WTC11 (cell line): ENCODE results near the gene XKRX. TPM values are rescaled to one million over a fixed set of nuclear protein-coding genes. Genes with fewer than 3 reads are reported as not detected.

ENCODE experiments used
- ATAC-seq: fragments of 200-7000 bp; cut with Tn5 transposase; 2 replicates; pipeline ENCODE4 v1.10.0; 2021; ENCODE audit warnings: mild to moderate bottlenecking, moderate library complexity
- CTCF ChIA-PET: fragments of 300-600 bp; sonication (Branson Sonifier 250); formaldehyde crosslinking; loops from one replicate; lab custom pipeline; 2021; ENCODE audit warnings: antibody characterized with exemption; lab: Charles Lee
- POLR2A ChIA-PET: fragments of 350-600 bp; sonication (Branson Sonifier 250); formaldehyde crosslinking; loops from one replicate; lab custom pipeline; 2021; ENCODE audit warnings: antibody characterized with exemption; lab: Charles Lee
- DNase-seq: peaks from one replicate; pipeline ENCODE4 v3.0.0; 2021; ENCODE audit warnings: low spot score
- H3K27ac Mint-ChIP-seq: 2 replicates; pipeline ENCODE4 v1.8.0; 2021; ENCODE audit warnings: mixed read lengths
- H3K27me3 Mint-ChIP-seq: 2 replicates; pipeline ENCODE4 v1.8.0; 2021; ENCODE audit warnings: low read depth, mild to moderate bottlenecking, moderate library complexity, mixed read lengths
- H3K36me3 Mint-ChIP-seq: 2 replicates; pipeline ENCODE4 v1.8.0; 2021; ENCODE audit warnings: mixed read lengths
- H3K4me1 Mint-ChIP-seq: 2 replicates; pipeline ENCODE4 v1.8.0; 2022; ENCODE audit warnings: mixed read lengths
- H3K4me3 Mint-ChIP-seq: 2 replicates; pipeline ENCODE4 v1.8.0; 2021; ENCODE audit warnings: mild to moderate bottlenecking, moderate library complexity, mixed read lengths
- H3K9me3 Mint-ChIP-seq: 2 replicates; pipeline ENCODE4 v1.8.0; 2021; ENCODE audit warnings: mixed read lengths
- CBFB ChIP-seq: sonication (generic); formaldehyde crosslinking; IDR thresholded peaks from 2 replicates; pipeline ENCODE4 v1.8.1; 2022; ENCODE audit warnings: mild to moderate bottlenecking, low read depth, missing genetic modification reagents
- GABPB1 ChIP-seq: sonication (generic); formaldehyde crosslinking; IDR thresholded peaks from 2 replicates; pipeline ENCODE4 v1.8.1; 2023; ENCODE audit warnings: mild to moderate bottlenecking, missing genetic modification reagents
- GTF2I ChIP-seq: fragments of 250-450 bp; sonication (Bioruptor Pico); conservative IDR thresholded peaks from 2 replicates; pipeline ENCODE4 v1.4.0; 2021; ENCODE audit warnings: mild to moderate bottlenecking
- IRF1 ChIP-seq: sonication (generic); formaldehyde crosslinking; IDR thresholded peaks from 2 replicates; pipeline ENCODE4 v1.8.0; 2023; ENCODE audit warnings: missing genetic modification reagents
- JAZF1 ChIP-seq: fragments of 250-450 bp; sonication (Bioruptor Pico); IDR thresholded peaks from 2 replicates; pipeline ENCODE4 v1.9.0; 2021; ENCODE audit warnings: moderate library complexity, mild to moderate bottlenecking, inconsistent platforms
- MLX ChIP-seq: sonication (generic); formaldehyde crosslinking; IDR thresholded peaks from 2 replicates; pipeline ENCODE4 v1.8.1; 2023; ENCODE audit warnings: mild to moderate bottlenecking, missing genetic modification reagents, moderate library complexity
- PRDM15 ChIP-seq: sonication (generic); formaldehyde crosslinking; IDR thresholded peaks from 2 replicates; pipeline ENCODE4 v1.8.0; 2022; ENCODE audit warnings: missing genetic modification reagents
- PRRX2 ChIP-seq: fragments of 250-450 bp; sonication (Bioruptor Pico); IDR thresholded peaks from 2 replicates; pipeline ENCODE4 v1.8.0; 2021; ENCODE audit warnings: mild to moderate bottlenecking
- TP53 ChIP-seq: sonication (generic); formaldehyde crosslinking; IDR thresholded peaks from 2 replicates; pipeline ENCODE4 v1.8.1; 2023; ENCODE audit warnings: mild to moderate bottlenecking, missing genetic modification reagents
- ZNF263 ChIP-seq: sonication (generic); formaldehyde crosslinking; IDR thresholded peaks from 2 replicates; pipeline ENCODE4 v1.8.1; 2022; ENCODE audit warnings: low read depth, mild to moderate bottlenecking, moderate library complexity, missing genetic modification reagents
- total RNA-seq: library from RNA; stranded (reverse); gene quantifications from 3 replicates; pipeline ENCODE4 v1.2.3, GENCODE V29; 2021
- TF ChIP-seq, protein P1 (sequence below): fragments of 250-450 bp; sonication (Bioruptor Pico); conservative IDR thresholded peaks from 2 replicates; pipeline ENCODE4 v1.9.0; 2021; ENCODE audit warnings: mild to moderate bottlenecking
- TF ChIP-seq, protein P2 (sequence below): sonication (generic); formaldehyde crosslinking; IDR thresholded peaks from 2 replicates; pipeline ENCODE4 v1.8.0; 2022; ENCODE audit warnings: mild to moderate bottlenecking, missing genetic modification reagents
- TF ChIP-seq, protein P3 (sequence below): sonication (generic); formaldehyde crosslinking; IDR thresholded peaks from 2 replicates; pipeline ENCODE4 v1.8.0; 2023; ENCODE audit warnings: missing genetic modification reagents, mild to moderate bottlenecking, borderline replicate concordance
- TF ChIP-seq, protein P4 (sequence below): fragments of 250-450 bp; sonication (Bioruptor Pico); IDR thresholded peaks from 2 replicates; pipeline ENCODE4 v1.9.0; 2021; ENCODE audit warnings: mild to moderate bottlenecking

XKRX gene
- total RNA-seq, 1 experiment from 2014 or later: 1.1 TPM

DNA sequence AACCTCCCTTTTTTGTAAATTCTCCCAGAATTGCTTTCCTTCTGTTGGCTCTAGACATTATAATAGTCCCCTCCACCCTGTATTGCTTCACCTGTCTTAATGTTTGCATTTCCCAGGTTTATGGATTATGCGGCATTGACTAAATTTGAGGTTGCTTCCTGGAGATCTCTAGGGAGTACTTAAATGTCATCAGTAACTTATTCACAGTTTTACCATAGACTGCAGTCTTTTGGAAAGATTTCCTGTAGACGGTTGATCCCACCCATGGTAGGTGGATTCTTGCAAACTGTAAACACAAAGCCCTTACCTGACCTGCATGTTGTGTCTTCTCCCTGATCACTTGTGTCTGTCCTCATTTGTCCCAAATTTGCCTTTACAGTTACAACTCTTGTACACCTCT, 48.3 kb downstream of the XKRX start:
- H3K4me1 Mint-ChIP-seq: peaks cover 4% of the 10 kb centered on the region
- ChIA-PET POLR2A (no interaction called here), CTCF (no interaction called here)
- ATAC-seq (no peak), DNase-seq (no peak)
- H3K36me3 Mint-ChIP-seq: no peaks in the 10 kb centered on the region
- H3K4me3 Mint-ChIP-seq: no peak overlapping the region
- H3K27ac Mint-ChIP-seq: no peak overlapping the region
- H3K9me3 Mint-ChIP-seq: no peaks in the 10 kb centered on the region
- no peak for TF ChIP-seq IRF1
- TF ChIP-seq, protein P1, sequence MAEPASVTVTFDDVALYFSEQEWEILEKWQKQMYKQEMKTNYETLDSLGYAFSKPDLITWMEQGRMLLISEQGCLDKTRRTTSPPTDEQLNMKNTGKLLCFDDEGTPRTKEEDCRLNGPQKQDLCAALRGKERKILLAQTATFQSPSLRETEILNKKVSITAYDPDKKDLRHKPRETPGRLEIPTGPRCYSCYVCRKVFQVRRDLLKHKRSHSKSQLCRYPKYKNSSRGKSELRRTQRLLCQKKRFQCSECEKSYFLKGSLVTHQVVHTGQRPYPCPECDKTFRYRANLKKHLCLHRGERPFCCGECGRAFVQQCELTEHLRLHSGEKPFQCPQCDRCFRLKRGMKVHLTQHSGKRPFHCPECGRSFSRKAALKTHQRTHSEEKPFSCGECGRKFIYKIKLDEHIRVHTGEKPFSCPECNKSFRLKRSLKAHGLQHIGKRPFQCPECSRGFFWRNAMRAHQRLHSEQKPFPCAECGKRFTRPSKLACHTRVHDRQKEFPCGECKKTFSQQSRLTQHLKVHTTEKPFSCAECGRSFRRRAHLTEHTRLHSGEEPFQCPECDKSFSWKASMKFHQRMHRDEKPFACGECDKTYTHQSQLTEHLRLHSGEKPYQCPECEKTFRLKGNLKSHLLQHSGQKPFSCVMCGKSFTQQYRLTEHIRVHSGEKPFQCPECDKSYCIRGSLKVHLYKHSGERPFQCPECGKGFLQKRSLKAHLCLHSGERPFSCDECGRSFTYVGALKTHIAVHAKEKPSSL (CRISPR knock-in tag): no peak
- TF ChIP-seq PRDM15 (CRISPR knock-in tag): no peak
- H3K27me3 Mint-ChIP-seq: no peaks in the 10 kb centered on the region; the same call in 1 of the 2 replicates

- no peaks in the 10 kb centered on the region for H3K9me3 Mint-ChIP-seq
- no peak within 1 kb of the TSS for H3K4me3 Mint-ChIP-seq
- ATAC-seq (no peak), DNase-seq (no peak)
- TF ChIP-seq PRRX2 (CRISPR knock-in tag) (no peak), MLX (CRISPR knock-in tag) (no peak)
- ChIA-PET POLR2A (no interaction called here), CTCF (no interaction called here)
- no peak within 1 kb of the TSS for H3K27ac Mint-ChIP-seq
- H3K4me1 Mint-ChIP-seq: peaks cover 4% of the 10 kb centered on the region
- no peaks in the 10 kb centered on the region; the same call in 1 of the 2 replicates for H3K27me3 Mint-ChIP-seq
- no peaks in the 10 kb centered on the region for H3K36me3 Mint-ChIP-seq
These were observed 54.4 kb downstream of the XKRX start, which contains the start of gene NOX1 for GRCh38 chrX:100874325-100874724. Gene NOX1, minus strand, starts transcription at chrX:100874359. Its CDS starts 220 bp downstream, at chrX:100874139.

GRCh38 chrX:100871594-100872560, 56.8 kb downstream of the XKRX start:
- no peak overlapping the region for H3K27ac Mint-ChIP-seq
- no peaks in the 10 kb centered on the region; the same call in 1 of the 2 replicates for H3K27me3 Mint-ChIP-seq
- DNase-seq: no peak
- POLR2A ChIA-PET: no interaction called here
- peaks cover 4% of the 10 kb centered on the region for H3K4me1 Mint-ChIP-seq
- H3K4me3 Mint-ChIP-seq: no peak overlapping the region
- no peaks in the 10 kb centered on the region for H3K9me3 Mint-ChIP-seq
- no peak for ATAC-seq
- no peaks in the 10 kb centered on the region for H3K36me3 Mint-ChIP-seq
- CTCF ChIA-PET: no interaction called here
- no peak for TF ChIP-seq GTF2I (CRISPR knock-in tag)
- no peak for TF ChIP-seq ZNF263 (CRISPR knock-in tag)
- no peak for TF ChIP-seq TP53 (CRISPR knock-in tag)
- TF ChIP-seq, protein P2, sequence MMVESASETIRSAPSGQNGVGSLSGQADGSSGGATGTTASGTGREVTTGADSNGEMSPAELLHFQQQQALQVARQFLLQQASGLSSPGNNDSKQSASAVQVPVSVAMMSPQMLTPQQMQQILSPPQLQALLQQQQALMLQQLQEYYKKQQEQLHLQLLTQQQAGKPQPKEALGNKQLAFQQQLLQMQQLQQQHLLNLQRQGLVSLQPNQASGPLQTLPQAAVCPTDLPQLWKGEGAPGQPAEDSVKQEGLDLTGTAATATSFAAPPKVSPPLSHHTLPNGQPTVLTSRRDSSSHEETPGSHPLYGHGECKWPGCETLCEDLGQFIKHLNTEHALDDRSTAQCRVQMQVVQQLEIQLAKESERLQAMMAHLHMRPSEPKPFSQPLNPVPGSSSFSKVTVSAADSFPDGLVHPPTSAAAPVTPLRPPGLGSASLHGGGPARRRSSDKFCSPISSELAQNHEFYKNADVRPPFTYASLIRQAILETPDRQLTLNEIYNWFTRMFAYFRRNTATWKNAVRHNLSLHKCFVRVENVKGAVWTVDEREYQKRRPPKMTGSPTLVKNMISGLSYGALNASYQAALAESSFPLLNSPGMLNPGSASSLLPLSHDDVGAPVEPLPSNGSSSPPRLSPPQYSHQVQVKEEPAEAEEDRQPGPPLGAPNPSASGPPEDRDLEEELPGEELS (CRISPR knock-in tag): no peak
- TF ChIP-seq, protein P3, sequence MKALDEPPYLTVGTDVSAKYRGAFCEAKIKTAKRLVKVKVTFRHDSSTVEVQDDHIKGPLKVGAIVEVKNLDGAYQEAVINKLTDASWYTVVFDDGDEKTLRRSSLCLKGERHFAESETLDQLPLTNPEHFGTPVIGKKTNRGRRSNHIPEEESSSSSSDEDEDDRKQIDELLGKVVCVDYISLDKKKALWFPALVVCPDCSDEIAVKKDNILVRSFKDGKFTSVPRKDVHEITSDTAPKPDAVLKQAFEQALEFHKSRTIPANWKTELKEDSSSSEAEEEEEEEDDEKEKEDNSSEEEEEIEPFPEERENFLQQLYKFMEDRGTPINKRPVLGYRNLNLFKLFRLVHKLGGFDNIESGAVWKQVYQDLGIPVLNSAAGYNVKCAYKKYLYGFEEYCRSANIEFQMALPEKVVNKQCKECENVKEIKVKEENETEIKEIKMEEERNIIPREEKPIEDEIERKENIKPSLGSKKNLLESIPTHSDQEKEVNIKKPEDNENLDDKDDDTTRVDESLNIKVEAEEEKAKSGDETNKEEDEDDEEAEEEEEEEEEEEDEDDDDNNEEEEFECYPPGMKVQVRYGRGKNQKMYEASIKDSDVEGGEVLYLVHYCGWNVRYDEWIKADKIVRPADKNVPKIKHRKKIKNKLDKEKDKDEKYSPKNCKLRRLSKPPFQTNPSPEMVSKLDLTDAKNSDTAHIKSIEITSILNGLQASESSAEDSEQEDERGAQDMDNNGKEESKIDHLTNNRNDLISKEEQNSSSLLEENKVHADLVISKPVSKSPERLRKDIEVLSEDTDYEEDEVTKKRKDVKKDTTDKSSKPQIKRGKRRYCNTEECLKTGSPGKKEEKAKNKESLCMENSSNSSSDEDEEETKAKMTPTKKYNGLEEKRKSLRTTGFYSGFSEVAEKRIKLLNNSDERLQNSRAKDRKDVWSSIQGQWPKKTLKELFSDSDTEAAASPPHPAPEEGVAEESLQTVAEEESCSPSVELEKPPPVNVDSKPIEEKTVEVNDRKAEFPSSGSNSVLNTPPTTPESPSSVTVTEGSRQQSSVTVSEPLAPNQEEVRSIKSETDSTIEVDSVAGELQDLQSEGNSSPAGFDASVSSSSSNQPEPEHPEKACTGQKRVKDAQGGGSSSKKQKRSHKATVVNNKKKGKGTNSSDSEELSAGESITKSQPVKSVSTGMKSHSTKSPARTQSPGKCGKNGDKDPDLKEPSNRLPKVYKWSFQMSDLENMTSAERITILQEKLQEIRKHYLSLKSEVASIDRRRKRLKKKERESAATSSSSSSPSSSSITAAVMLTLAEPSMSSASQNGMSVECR: no peak
- TF ChIP-seq, protein P4, sequence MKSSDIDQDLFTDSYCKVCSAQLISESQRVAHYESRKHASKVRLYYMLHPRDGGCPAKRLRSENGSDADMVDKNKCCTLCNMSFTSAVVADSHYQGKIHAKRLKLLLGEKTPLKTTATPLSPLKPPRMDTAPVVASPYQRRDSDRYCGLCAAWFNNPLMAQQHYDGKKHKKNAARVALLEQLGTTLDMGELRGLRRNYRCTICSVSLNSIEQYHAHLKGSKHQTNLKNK (CRISPR knock-in tag): no peak
- no peak for TF ChIP-seq GABPB1 (CRISPR knock-in tag)
- no peak for TF ChIP-seq JAZF1 (CRISPR knock-in tag)
- no peak for TF ChIP-seq CBFB (CRISPR knock-in tag)
- TF ChIP-seq MLX (CRISPR knock-in tag): no peak
